ENCODE results near the gene DOCK11.

The DOCK11 gene

DNA sequence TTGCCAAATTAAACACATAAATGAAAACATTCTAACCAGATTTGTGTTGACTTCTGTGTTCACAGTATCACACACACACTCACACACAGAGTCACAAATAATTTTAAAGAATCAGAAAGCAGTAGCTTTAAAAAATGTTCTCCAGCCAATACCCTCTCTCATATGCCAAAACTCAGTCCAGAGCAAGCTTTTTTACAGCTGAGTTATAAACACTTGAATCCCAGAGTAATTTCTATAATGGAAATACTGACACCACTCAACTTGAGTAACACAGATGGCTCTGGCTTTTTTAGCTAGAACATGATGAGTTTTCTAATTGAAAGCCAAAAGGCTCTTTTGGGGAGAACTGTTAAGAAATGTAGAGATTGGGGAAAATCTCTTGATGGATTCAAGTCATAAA, 100.8 kb downstream of the DOCK11 start:
- TF ChIP-seq, protein P1, sequence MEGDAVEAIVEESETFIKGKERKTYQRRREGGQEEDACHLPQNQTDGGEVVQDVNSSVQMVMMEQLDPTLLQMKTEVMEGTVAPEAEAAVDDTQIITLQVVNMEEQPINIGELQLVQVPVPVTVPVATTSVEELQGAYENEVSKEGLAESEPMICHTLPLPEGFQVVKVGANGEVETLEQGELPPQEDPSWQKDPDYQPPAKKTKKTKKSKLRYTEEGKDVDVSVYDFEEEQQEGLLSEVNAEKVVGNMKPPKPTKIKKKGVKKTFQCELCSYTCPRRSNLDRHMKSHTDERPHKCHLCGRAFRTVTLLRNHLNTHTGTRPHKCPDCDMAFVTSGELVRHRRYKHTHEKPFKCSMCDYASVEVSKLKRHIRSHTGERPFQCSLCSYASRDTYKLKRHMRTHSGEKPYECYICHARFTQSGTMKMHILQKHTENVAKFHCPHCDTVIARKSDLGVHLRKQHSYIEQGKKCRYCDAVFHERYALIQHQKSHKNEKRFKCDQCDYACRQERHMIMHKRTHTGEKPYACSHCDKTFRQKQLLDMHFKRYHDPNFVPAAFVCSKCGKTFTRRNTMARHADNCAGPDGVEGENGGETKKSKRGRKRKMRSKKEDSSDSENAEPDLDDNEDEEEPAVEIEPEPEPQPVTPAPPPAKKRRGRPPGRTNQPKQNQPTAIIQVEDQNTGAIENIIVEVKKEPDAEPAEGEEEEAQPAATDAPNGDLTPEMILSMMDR (conservative IDR thresholded peaks at IDR 0.05; ENCODE audit: low read depth): no peak
- H3K27ac ChIP-seq: no peak overlapping the region
- DNase-seq (ENCODE audit: low spot score): no peak
- ChIA-PET POLR2A (ENCODE audit: low non-redundant PET) (interaction anchor here (0.6 kb wide), 1 partner anchor 303 kb away, joined by 4 read pairs; no protein-coding TSS in a partner anchor), CTCF (no interaction called here)

DNA sequence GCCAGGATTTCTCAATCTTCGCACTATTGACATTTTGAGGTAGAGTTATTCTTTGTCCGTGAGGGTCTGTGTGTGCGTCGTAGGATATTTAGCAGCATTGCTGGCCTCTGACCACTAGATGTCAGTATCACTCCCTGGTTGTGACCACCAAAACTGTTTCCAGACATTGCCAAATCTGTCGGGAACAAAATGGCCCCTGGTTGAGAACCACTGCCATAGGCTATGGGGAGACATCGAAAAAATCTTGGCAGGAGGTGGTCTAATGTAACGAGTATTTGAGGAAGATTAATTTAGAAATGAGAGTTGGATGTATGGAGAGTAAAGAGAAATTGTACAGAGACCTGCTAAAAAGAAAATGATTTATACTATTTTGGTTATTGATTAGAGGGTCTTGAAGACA, 108.4 kb downstream of the DOCK11 start:
- CTCF ChIA-PET: no interaction called here
- TF ChIP-seq, protein P1 (conservative IDR thresholded peaks at IDR 0.05; ENCODE audit: low read depth): peak; percentile 74
- POLR2A ChIA-PET (ENCODE audit: low non-redundant PET): no interaction called here
- H3K27ac ChIP-seq: no peak overlapping the region
- DNase-seq (ENCODE audit: low spot score): peak; percentile 31

DNA sequence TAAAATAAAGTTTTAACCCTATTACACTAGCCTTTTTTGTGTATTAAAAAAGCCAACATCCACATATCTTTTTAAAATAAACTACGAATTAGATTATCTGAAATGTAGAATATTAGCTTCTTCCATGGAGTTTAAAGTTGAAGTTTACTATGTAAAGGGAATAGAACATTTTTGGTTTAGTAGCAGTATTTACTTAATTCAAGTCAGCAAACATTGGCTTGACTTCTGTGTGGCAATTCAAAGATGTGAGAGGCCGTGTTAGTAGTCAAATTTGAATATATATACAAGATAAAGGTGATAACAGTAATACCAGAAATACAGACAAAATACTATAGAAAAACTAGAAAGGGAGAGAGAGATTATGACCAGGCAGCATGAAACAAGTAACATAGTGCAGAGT, 116.7 kb downstream of the DOCK11 start:
- H3K27ac ChIP-seq: no peak overlapping the region
- no peak for DNase-seq (ENCODE audit: low spot score)
- TF ChIP-seq, protein P1 (conservative IDR thresholded peaks at IDR 0.05; ENCODE audit: low read depth): no peak
- ChIA-PET POLR2A (ENCODE audit: low non-redundant PET) (no interaction called here), CTCF (no interaction called here)

DNA sequence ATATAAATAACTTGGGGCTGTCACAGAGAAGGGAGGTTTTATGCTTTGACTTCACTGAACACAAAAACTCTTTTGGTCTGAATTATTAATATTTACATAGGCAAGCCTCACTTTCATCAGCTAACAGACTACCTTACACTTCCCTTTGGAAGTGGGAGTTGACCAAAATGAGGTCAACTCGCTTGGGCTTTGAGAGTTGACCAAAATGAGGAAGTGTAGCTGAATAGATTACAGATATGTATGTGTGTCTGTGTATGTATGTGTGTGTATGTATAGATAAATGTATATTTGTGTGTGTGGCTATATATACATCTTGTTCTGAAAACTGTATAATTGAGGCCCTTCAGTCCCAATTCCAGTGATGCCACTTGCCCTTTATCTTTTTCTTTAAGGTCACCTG, 118.5 kb downstream of the DOCK11 start:
- no peak for DNase-seq (ENCODE audit: low spot score)
- no peak overlapping the region for H3K27ac ChIP-seq
- ChIA-PET POLR2A (ENCODE audit: low non-redundant PET) (no interaction called here), CTCF (no interaction called here)
- TF ChIP-seq, protein P1 (conservative IDR thresholded peaks at IDR 0.05; ENCODE audit: low read depth): no peak

DNA sequence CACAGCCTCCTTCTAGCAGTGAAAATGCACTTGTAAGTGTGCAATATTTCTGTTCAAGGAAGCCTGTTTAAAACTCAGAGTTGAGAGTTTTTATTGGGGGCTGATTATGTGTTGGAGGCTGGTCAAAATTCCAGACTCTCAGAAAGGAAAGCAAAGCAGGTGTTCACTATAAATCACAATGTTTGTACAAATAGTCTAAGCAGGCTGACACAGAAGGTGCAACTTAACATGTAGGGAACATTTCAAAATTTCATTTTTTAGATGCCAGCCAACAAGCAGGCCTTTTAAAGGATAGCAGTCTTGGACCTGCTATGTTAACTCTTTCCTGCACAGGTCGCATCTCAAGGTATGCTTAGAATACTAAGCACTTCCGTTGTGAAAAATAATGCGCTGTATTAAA, 119.5 kb downstream of the DOCK11 start:
- ChIA-PET POLR2A (ENCODE audit: low non-redundant PET) (no interaction called here), CTCF (no interaction called here)
- H3K27ac ChIP-seq: no peak overlapping the region
- TF ChIP-seq, protein P1 (conservative IDR thresholded peaks at IDR 0.05; ENCODE audit: low read depth): no peak
- DNase-seq (ENCODE audit: low spot score): no peak

DNA sequence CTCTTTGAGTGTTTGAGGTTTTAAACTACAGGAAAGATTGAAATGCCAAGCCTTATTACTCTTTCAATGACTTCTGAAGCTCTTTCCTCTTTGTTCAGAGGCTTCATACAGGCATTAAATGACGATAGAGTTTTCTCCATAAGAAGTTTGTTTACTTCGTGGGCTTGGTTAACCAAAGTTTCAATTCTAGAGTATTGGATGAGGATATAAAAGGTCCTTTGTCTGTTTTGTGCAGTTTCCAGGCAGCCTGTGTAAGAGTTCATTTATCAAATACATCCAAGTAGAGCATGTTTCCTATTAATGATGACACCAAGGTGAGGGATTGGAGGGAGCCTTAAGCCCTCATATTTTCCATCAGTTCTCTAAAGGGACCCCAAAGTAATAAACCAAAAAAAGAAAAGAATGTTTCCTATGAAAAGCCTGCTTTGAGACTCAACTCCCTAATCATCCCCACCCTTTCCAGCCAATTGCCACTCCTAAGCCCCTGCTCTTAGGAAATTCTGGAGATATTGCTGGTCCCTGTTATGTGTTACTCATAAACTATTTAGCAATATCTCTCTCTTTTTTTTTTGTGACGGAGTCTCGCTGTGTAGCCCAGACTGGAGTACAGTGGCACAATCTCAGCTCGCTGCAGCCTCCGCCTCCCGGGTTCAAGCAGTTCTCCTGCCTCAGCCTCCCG, 125.6 kb downstream of the DOCK11 start:
- ChIA-PET CTCF (no interaction called here), POLR2A (ENCODE audit: low non-redundant PET) (no interaction called here)
- H3K27ac ChIP-seq: no peak overlapping the region
- TF ChIP-seq, protein P1 (conservative IDR thresholded peaks at IDR 0.05; ENCODE audit: low read depth): no peak
- no peak for DNase-seq (ENCODE audit: low spot score)
